Neutrophil (primary cell): Measurements from ENCODE around the gene RSPH3.
A peak's percentile ranks its signal among the peaks of the same experiment; 100 is the strongest.
"Not testable (repeated sequence)": the region's sequence is repeated elsewhere in the genome, so short reads cannot be mapped to it uniquely, and the experiment has no call there.

Source experiments
- H3K27ac ChIP-seq: fragments of 200-600 bp; sonication (generic); 2 replicates; pipeline ENCODE4 v1.5.1; 2016; ENCODE audit warnings: mild to moderate bottlenecking, moderate library complexity
- H3K27me3 ChIP-seq: fragments of 200-600 bp; sonication (generic); 2 replicates; pipeline ENCODE4 v1.6.0; 2016; ENCODE audit warnings: mild to moderate bottlenecking
- H3K36me3 ChIP-seq: fragments of 200-600 bp; sonication (generic); 2 replicates; pipeline ENCODE4 v1.5.1; 2017
- H3K4me1 ChIP-seq, 2 experiments: fragments of 200-600 bp in 1 of 2; sonication (generic) in 1 of 2; 1 replicate in 1 of 2; 2 replicates in 1 of 2; pipeline versions ENCODE4 v1.5.1 to v1.6.1; 2013 to 2016; ENCODE audit warnings: low read depth in 1 of 2, low read length in 1 of 2, mild to moderate bottlenecking in 1 of 2, moderate library complexity in 1 of 2; ENCODE audit not compliant: control insufficient read depth in 1 of 2, insufficient read depth in 1 of 2
- H3K4me3 ChIP-seq, 2 experiments: fragments of 200-600 bp in 1 of 2; sonication (generic) in 1 of 2; 1 replicate in 1 of 2; 2 replicates in 1 of 2; pipeline ENCODE4 v1.5.1; 2013 to 2016; ENCODE audit warnings: low read depth in 1 of 2, low read length in 1 of 2, mild to moderate bottlenecking in 1 of 2, moderate library complexity in 1 of 2
- H3K9me3 ChIP-seq: fragments of 200-600 bp; sonication (generic); 2 replicates; pipeline ENCODE4 v1.5.1; 2016
- CTCF ChIP-seq: fragments of 200-600 bp; sonication (generic); IDR thresholded peaks from 2 replicates; pipeline ENCODE4 v1.5.1; 2016; ENCODE audit warnings: antibody characterized with exemption

Gene RSPH3

GRCh38 chr6:158996856-158997255 is 3.1 kb downstream of the RSPH3 start:
- Histone ChIP-seq H3K36me3 (no peaks in the 10 kb centered on the region), H3K4me1 (peaks cover 26 to 31% of the 10 kb centered on the region in 2 experiments), H3K27me3 (no peaks in the 10 kb centered on the region), H3K9me3 (no peaks in the 10 kb centered on the region), H3K4me3 (no peak overlapping the region), H3K27ac (peak overlapping the region; percentile 37)
- no peak for TF ChIP-seq CTCF

GRCh38 chr6:158993639-158994038 is 6.4 kb downstream of the RSPH3 start:
- Histone ChIP-seq H3K36me3 (no peaks in the 10 kb centered on the region), H3K9me3 (no peaks in the 10 kb centered on the region), H3K4me1 (peaks cover 9 to 10% of the 10 kb centered on the region in 2 experiments), H3K4me3 (no peak overlapping the region), H3K27ac (no peak overlapping the region), H3K27me3 (no peaks in the 10 kb centered on the region)
- no peak for TF ChIP-seq CTCF

DNA sequence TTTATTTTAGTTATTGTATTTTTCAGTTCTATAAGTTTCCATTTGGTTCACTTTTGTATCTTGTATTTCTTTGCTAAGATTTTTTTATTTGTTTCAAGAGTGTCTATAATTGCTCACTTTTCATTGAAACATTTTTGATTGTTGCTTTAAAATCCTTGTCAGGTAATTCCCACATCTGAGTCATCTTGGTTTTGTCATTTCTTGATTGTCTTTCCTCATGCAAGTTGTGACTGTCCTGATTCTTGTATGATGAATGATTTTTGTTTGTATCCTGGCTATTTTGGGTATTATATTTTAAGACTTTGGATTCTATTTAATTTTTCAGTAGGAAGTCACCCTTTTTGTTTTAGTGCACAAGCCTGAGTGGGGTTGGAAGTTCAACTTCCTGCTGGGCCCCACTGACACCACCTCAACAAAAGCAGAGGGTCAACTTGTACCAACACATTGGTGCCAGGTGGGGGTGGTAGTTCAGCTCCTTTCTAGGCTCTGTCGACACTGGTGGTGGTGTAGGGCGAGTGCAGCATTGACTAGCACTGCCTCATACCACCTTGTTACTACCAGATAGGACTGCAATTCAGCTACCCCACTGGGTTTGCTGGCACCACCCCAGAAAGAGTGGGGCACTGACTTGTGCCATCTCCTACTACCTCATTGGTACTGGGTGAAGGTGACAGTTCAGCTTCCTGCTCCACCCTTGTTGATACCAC is 8.8 kb downstream of the RSPH3 start:
- no peaks in the 10 kb centered on the region for H3K36me3 ChIP-seq
- H3K27ac ChIP-seq, result no peak overlapping the region
- H3K4me1 ChIP-seq, result no peaks in the 10 kb centered on the region
- no peak for TF ChIP-seq CTCF
- no peaks in the 10 kb centered on the region for H3K9me3 ChIP-seq
- H3K27me3 ChIP-seq, result no peaks in the 10 kb centered on the region
- H3K4me3 ChIP-seq, result no peak overlapping the region

GRCh38 chr6:158989711-158990110 is 10.3 kb downstream of the RSPH3 start:
- H3K4me3 ChIP-seq, H3K9me3 ChIP-seq, H3K27ac ChIP-seq, H3K4me1 ChIP-seq, H3K27me3 ChIP-seq, H3K36me3 ChIP-seq: not testable (repeated sequence)

- H3K4me3 ChIP-seq, result no peak overlapping the region
- H3K27me3 ChIP-seq, result no peaks in the 10 kb centered on the region
- H3K9me3 ChIP-seq, result no peaks in the 10 kb centered on the region
- H3K4me1 ChIP-seq, result no peaks in the 10 kb centered on the region
- H3K36me3 ChIP-seq, result no peaks in the 10 kb centered on the region
- no peak overlapping the region for H3K27ac ChIP-seq
- TF ChIP-seq CTCF, result no peak
Observed at GRCh38 chr6:158988477-158988876, 11.5 kb downstream of the RSPH3 start.

DNA sequence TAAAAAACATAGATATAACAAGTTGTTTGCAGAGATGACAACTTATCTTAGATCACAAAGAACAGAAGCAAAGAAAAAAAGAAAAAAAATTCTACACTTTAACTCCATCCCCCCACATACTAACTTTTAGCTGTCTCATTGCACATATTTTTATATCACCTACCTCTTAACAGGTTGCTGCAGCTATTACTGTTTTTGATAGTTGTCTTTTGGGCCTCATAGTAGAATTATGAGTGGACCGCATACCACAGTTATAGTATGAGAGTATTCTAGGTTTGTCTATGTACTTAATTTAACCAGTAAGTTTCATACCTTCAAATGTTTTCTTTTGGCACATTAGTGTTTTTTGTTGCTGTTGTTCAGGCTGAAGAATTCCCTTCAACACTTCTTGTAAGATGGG is 12.3 kb downstream of the RSPH3 start:
- H3K27me3 ChIP-seq, result no peaks in the 10 kb centered on the region
- no peak overlapping the region for H3K4me3 ChIP-seq
- H3K36me3 ChIP-seq, result no peaks in the 10 kb centered on the region
- TF ChIP-seq CTCF, result no peak
- no peaks in the 10 kb centered on the region for H3K9me3 ChIP-seq
- H3K4me1 ChIP-seq, result no peaks in the 10 kb centered on the region
- no peak overlapping the region for H3K27ac ChIP-seq
